T-helper 1 cell treated with Interleukin-12 subunit alpha and Interleukin-12 subunit beta and Interleukin-4 antibody, amounts not matched to agents 30 ng/mL and 1 ng/mL, for 36 hours (primary cell): ENCODE results near the gene ERCC2. TPM values are rescaled to one million over a fixed set of nuclear protein-coding genes. Genes with fewer than 3 reads are reported as not detected.

ENCODE experiments used
- intact Hi-C: fragments of 100-400 bp; cut with micrococcal nuclease; formaldehyde crosslinking; loops from one replicate; pipeline ENCODE4 v1.15.1; 2024
- total RNA-seq: library from RNA; stranded (reverse); gene quantifications from 2 replicates; pipeline ENCODE4 v1.2.3, GENCODE V29; 2022

Gene ERCC2
- total RNA-seq, 1 donor from 2014 or later, result 22.0 TPM

DNA sequence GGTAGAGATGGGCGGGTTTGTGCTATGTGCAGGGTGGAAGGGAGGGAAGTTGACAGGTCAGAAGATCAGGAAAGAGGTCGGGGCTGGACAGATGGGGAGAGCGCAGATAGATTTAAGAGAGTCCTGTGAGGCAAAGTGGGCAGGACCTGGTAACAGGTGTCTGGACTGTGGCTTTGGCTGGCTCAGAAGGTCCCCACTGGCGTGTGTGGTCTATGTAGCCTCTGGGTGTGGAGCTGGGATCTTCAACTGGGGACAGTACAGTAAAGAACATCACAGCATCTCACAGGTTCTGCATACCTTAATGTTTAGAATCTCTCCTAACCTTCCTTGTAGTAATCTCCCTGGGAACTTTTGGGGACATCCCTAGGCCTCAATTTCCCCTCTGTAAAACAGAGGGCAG, 65.4 kb downstream of the ERCC2 start:
- intact Hi-C loops, result no loop called here

DNA sequence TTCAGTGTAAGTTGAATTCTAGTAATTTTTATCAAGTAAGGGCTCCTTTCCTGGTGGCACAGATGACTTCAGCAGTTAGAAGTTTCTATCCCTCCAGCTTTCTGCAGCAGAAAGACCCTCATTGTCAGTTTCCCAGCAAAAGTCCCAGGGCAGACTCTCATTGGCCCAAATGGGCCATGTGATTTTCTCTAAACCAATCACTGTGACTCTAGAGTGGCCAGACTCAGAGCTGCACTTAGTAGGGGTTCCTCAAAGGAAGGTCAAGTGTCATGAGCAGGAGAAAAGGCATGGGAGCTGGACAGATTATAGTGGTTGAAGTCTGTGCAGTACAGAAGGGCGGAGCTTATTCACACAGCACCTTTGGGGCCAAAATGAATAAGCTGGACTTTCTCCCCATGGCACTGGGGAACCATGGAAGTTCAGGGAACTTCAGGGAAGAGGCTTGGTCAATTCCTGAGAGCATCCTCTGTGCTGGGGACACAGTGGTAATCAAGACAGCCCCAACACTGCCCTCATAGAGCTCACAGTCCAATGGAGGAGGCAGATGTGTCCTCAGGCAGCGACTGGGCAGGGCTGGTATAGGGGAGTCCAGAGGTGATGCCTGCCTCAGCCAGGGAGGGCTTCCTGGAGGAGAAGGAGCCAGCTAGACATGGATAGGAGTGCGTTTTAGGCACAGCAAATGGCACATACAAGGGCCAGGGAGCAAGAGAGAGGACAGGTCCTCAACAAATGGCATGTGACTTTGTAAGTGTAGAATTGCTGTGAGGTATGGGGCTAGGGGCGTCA, 66.0 kb downstream of the ERCC2 start:
- intact Hi-C loops, result no loop called here

DNA sequence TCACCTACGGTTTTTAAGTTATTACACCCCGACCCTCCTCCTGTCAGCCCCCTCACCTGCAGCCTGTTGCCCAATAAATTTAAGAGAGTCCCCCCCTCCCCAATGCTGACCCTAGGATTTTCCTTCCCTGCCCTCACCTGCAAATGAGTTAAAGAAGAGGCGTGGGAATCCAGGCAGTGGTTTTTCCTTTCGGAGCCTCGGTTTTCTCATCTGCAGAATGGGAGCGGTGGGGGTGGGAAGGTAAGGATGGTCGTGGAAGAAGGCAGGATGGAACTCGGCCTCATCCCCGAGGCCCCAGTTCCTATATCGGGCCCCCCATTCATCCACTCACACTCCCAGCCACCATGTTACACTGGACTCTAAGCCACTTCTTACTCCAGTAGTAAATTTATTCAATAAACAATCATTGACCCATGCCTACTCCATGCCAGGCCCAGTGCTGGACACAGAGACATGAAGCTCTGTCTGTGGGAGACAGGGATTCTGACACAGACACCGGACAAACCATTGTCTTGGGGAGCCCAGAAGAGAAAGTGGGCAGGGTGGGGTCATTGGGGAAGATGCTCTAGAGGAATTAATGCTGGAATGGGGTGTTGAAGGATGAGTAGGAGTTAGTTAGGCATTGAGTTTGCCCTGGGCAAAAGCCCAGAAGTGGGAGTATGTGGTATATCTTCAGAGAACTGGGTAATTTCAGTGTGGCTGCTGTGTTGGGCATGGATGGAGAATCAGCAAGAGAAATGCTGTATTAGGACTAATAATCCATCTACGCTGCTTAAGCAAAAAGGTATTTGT, 66.9 kb downstream of the ERCC2 start:
- intact Hi-C loops, result no loop called here

- intact Hi-C loops, result no loop called here
Observed at GRCh38 chr19:45302416-45302815, 68.0 kb downstream of the ERCC2 start.

Other genes starting within 250 kb of the ERCC2 start
- gene NKPD1, start 209.6 kb downstream of the ERCC2 start, total RNA-seq, result 0.07 and 0.22 TPM in 2 replicates
- 38.9 and 46.3 TPM in 2 replicates for gene TRAPPC6A, start 192.3 kb downstream of the ERCC2 start, total RNA-seq
- gene BLOC1S3, start 191.8 kb downstream of the ERCC2 start, total RNA-seq, result 14.8 and 15.3 TPM in 2 replicates
- gene EXOC3L2, start 125.2 kb downstream of the ERCC2 start, total RNA-seq, result not detected in 2 replicates
- gene MARK4, start 119.3 kb downstream of the ERCC2 start, total RNA-seq, result 25.8 and 29.4 TPM in 2 replicates
- gene CKM, start 47.7 kb downstream of the ERCC2 start, total RNA-seq, result not detected in 2 replicates
- gene KLC3, start 29.8 kb downstream of the ERCC2 start, total RNA-seq, result not detected in 2 replicates
- gene PPP1R13L, start 34.5 kb upstream of the ERCC2 start, total RNA-seq, result 10.6 and 11.8 TPM in 2 replicates
- gene POLR1G, start 36.1 kb upstream of the ERCC2 start, total RNA-seq, result 8.2 and 9.2 TPM in 2 replicates
- gene ERCC1, start 53.3 kb upstream of the ERCC2 start, total RNA-seq, result 86.2 and 88.5 TPM in 2 replicates
- 5.5 and 6.4 TPM in 2 replicates for gene FOSB, start 97.4 kb upstream of the ERCC2 start, total RNA-seq
- gene RTN2, start 126.5 kb upstream of the ERCC2 start, total RNA-seq, result 2.4 and 2.9 TPM in 2 replicates
- 1.0 and 1.4 TPM in 2 replicates for gene PPM1N, start 127.9 kb upstream of the ERCC2 start, total RNA-seq
- gene VASP, start 136.9 kb upstream of the ERCC2 start, total RNA-seq, result 265 and 267 TPM in 2 replicates
- 14.8 and 15.0 TPM in 2 replicates for gene OPA3, start 214.2 kb upstream of the ERCC2 start, total RNA-seq
- gene GPR4, start 231.6 kb upstream of the ERCC2 start, total RNA-seq, result not detected in 2 replicates